Retinal pigment epithelial cell (primary cell): ENCODE measurements around the gene RPRD1A.
"Not testable (repeated sequence)": the region's sequence is repeated elsewhere in the genome, so short reads cannot be mapped to it uniquely, and the experiment has no call there.

Experiments used
- DNase-seq: peaks from one replicate; pipeline ENCODE4 v3.0.0-alpha.2; 2010; ENCODE audit warnings: low read depth
- H3K4me3 ChIP-seq: 2 replicates; pipeline ENCODE4 v1.5.1; 2011; ENCODE audit warnings: mild to moderate bottlenecking, low read length, control low read depth, moderate library complexity
- CTCF ChIP-seq: conservative IDR thresholded peaks from 2 replicates; pipeline ENCODE4 v1.5.1; 2011; ENCODE audit warnings: low read depth, low read length, control low read depth, inconsistent platforms

Gene RPRD1A

GRCh38 chr18:36067055-36067957 lies at the start of gene RPRD1A:
Gene RPRD1A (minus strand): TSS chr18:36067559. CDS start chr18:36067404, 155 bp downstream.
- no peak for TF ChIP-seq CTCF
- DNase-seq: peak; percentile 64
- H3K4me3 ChIP-seq: peak within 1 kb of the TSS; percentile 97

- H3K4me3 ChIP-seq, DNase-seq: not testable (repeated sequence)
These were observed 49.4 kb upstream of the RPRD1A start for GRCh38 chr18:36116771-36117170.

- no peak for TF ChIP-seq CTCF
- DNase-seq: no peak
These were observed 47.4 kb upstream of the RPRD1A start for GRCh38 chr18:36114738-36115137.

GRCh38 chr18:36114251-36114650 lies 46.9 kb upstream of the RPRD1A start:
- DNase-seq: no peak
- no peak for TF ChIP-seq CTCF
- no peak overlapping the region for H3K4me3 ChIP-seq

More at GRCh38 chr18:36114738-36115137, 47.4 kb upstream of the RPRD1A start:
- no peak overlapping the region for H3K4me3 ChIP-seq

- no peak overlapping the region for H3K4me3 ChIP-seq
- no peak for TF ChIP-seq CTCF
- DNase-seq: no peak
These were observed 44.9 kb upstream of the RPRD1A start for GRCh38 chr18:36112302-36112701.

GRCh38 chr18:36109737-36110136 lies 42.4 kb upstream of the RPRD1A start:
- TF ChIP-seq CTCF: no peak
- no peak overlapping the region for H3K4me3 ChIP-seq
- DNase-seq: no peak

- TF ChIP-seq CTCF: no peak
- H3K4me3 ChIP-seq: no peak overlapping the region
- no peak for DNase-seq
These were observed 41.2 kb upstream of the RPRD1A start for GRCh38 chr18:36108601-36109000.
